Skin epidermis (tissue), 12 donors: ENCODE results near the gene OSBP2.
"Not testable (repeated sequence)": the region's sequence is repeated elsewhere in the genome, so short reads cannot be mapped to it uniquely, and the experiment has no call there.

ENCODE experiments used
- H3K27ac ChIP-seq, 21 experiments: fragments of 200-600 bp; sonication (generic) in 11 of 21; one replicate each; pipeline ENCODE4 v1.5.0; 2020; ENCODE audit warnings: mild to moderate bottlenecking in 3 of 21, inconsistent platforms in 2 of 21, moderate library complexity in 2 of 21
- H3K4me3 ChIP-seq, 7 experiments: fragments of 200-600 bp; sonication (generic) in 2 of 7; one replicate each; pipeline ENCODE4 v1.5.0; 2020; ENCODE audit warnings: inconsistent platforms in 2 of 7, mild to moderate bottlenecking in 2 of 7, moderate library complexity in 1 of 7

OSBP2 gene

DNA sequence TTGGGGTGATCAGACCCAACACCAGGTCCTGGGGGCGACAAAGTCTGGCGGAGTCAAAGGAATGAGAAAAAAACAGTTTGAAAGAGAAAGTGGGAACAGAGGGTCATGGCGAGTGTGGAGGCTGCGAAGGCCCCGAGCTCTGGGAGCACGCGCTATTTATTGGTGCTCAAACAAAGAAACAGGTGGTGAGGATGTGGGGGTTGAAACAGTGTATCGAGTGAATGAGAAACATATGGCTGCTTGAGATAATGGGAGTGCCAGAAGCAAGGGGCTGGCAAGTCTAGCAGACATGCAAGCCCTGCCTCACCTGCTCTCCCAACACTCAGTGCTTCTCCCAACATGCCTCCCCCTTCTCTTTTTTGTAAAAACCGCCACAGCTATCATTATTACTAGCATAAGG is 19.2 kb upstream of the OSBP2 start:
- no peak overlapping the region for H3K4me3 ChIP-seq
- H3K27ac ChIP-seq: no peak overlapping the region

DNA sequence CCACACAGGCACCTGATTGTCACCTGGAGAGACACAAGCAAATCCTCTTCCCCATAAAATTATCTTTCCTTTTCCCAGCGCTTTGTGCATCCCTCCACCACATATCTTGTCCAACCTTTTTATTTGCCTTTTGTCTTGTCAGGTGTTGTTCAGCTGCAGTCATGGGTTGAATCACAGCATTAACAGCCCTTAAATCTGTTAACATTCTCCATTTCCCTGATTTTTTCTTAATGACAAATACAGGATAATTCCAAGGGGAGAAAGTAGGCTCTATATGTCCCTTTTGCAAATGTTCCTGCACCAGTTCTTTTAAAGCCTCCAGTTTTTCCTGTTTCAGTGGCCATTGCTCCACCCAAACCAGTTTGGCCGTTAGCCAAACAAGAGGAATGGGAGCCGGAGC is 18.1 kb upstream of the OSBP2 start:
- H3K27ac ChIP-seq, H3K4me3 ChIP-seq: not testable (repeated sequence)

DNA sequence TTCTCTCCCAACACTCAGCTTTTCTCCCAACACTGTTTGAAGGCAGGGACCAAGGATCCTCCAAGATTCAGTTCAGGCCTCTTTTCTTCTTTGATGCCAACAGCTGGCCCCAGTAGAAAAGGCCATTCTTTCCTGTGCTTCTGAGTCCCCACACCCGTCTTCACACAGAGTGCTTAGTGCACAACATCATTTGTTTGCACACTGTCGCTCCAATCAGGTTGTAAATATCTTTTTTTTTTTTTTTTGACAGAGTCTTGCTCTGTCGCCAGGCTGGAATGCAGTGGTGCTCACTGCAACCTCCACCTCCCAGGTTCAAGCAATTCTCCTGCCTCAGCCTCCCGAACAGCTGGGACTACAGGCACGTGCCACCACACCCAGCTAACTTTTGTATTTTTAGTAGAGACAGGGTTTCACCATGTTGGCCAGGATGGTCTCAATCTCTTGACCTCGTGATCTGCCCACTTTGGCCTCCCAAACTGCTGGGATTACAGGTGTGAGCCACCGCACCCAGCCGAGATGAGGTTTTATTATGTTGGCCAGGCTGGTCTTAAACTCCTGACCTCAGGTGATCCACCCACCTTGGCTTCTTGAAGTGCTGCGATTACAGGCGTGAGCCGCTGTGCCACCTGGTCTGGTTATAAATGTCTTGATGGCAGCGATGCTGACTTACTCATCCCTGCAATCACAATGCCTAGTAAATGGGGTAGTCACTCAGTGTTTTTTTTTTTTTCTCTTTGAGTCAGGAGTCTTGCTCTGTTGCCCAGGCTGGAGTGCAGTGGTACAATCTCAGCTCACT is 14.6 kb upstream of the OSBP2 start:
- not testable (repeated sequence) for H3K4me3 ChIP-seq, H3K27ac ChIP-seq

DNA sequence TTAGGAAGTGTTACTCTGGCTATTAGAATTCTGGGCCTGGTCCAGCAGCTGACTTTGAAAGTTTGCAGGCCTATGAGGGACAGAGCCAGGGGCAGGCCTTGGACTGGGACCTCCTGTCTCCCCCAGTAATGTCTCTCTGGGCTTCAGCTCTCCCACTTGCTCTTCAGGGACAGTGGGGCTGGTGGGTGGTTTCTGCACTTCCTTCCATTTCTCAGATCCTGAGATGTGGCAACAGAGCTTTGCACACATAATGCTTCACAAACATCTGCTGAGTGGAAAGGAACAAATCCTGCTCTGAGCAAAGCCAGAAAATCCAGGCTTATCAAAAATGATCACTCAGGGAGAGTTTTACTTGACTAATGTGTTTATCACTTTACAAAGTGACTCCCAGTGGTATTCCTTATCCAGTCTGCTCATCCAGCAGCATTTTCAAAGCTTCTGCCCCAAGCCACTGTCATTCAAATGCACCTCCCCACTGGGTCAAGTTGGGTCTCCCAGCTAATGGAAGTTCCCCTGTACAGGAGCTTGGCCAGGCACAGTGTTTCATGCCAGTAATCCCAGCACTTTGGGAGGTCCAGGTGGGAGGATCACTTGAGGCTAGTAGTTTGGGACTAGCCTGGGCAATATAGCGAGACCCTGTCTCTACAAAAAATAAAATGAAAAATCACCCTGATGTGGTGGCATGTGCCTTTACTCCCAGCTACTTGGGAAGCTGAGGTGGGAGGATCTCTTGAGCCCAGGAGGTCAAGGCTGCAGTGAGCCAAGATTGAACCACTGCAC is 13.5 kb upstream of the OSBP2 start:
- no peak overlapping the region for H3K4me3 ChIP-seq
- peak overlapping the region in 1 of 21 experiments; percentile 14 for H3K27ac ChIP-seq

DNA sequence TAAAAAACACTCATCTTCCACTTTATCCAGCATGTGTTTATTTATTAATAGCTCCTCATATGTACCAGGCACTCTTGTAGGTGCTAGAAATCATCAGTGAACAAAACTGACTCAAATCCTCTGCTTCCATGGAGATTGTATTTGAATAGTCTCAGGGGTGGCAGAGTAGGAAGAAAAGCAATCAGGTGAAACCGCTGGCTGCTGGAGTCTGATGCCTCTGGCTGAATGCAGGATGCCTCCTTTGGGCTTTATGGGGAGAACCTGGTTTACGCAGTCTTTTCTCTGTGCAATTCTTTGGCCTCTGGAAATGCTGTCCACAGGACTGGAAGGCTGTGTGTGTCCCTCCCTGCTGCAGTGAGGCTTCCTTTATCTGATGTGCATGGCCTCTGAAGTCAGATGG is 12.8 kb upstream of the OSBP2 start:
- Histone ChIP-seq H3K4me3 (no peak overlapping the region), H3K27ac (no peak overlapping the region)

DNA sequence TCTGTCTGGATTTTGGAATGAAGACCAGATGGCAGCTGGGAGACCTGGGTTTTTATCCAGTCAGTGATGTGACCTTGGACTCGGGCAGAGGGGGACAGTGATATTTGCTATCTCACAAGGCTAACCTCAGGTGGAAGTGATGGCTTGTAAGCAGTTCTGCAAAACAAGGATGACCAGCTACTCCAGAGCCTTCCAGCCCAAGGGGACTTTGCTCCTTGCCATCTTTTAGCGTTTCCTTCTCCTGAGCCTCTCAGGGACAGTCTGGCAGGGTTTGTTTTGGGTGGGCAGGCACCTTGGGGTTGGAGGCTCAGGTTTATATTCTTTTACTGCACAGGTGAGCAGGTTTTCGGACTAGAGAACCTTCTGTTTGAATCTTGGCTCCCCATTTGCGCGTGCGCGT is 9.5 kb upstream of the OSBP2 start:
- Histone ChIP-seq H3K4me3 (no peak overlapping the region), H3K27ac (no peak overlapping the region)

DNA sequence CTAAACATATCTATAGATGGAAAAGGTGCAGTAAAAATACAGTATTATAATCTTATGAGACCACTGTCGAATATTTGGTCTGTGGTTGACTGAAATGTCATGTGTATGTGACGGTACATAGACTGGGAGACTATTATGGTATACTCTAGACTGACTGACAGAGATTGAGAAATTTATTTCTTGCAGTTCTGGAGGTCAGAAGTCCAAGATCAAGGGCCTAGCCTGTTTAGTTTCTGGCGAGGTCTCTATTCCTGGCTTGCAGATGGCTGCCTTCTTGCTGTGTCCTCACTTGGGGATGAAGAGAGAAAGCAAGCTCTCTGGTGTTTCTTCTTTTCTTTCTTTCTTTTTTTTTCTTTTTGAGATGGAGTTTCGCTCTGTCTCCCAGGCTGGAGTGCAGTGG is 7.3 kb upstream of the OSBP2 start:
- no peak overlapping the region for H3K4me3 ChIP-seq
- H3K27ac ChIP-seq: no peak overlapping the region

DNA sequence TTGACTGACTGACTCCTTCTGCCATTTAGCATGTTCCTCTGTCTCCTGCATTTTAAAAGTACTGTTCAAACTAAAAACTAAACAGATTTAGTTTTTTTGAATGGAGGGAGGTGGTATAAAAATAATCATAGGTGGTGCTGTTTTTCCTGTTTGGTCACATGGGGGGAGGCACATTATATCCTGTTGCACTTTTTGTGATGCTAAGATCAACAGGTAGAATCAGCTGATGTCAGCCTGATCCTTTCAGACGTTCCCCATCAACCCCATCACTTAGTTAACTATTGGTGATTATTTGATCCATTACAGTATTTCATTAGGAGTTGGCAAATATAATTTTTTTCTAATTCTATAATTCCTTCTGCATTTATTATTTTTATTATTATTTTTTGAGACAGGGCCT is 5.1 kb upstream of the OSBP2 start:
- H3K27ac ChIP-seq: no peak overlapping the region

DNA sequence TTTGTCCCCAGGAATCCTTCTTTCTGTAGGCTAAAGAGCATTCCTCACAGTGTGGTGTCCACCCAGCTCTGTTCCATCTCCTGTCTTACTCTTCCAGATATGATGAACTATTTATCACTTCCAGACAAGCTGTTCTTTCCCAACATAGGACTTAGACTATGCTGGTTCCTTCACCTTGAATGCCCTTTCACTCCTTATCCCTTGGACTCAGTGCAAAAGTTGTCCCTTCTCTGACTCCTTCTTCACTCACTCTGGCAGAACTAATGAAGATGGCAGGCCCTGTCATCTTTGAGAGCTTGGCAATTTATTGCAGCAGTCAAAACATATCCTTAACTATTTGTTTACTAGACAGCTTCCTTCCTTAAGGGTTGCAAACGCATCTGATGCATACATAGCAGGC is 3.5 kb upstream of the OSBP2 start:
- no peak overlapping the region for H3K4me3 ChIP-seq
- no peak overlapping the region for H3K27ac ChIP-seq

More for the DNA sequence above, 5.1 kb upstream of the OSBP2 start:
- H3K4me3 ChIP-seq: no peak overlapping the region

DNA sequence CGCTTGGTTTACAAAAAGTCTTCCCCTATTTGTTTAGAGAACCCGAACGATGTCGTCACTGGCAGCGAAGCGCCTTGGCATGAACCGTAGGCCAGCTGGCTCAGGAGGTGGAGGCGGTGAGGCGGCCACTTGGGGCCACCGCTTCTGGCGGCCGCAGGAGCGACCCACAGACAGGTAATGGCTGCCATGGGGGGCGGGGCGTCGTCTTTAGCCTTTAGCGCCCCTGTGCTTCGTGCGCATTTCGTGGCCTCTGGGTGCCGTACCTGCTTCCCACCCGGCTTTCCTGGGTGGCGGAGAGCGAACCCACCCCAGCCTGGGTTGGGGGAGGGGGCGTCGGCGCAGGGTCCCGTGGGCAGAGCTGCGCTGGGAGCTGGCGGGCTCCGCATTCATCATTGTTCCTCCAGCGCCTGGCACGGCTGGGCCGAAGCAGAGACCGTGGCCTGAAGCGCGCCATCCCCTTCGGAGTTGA is 469 bp upstream of the OSBP2 start:
- Histone ChIP-seq H3K4me3 (peak overlapping the region; percentile 30 to 71 (median 54)), H3K27ac (peak overlapping the region in 8 of 21 experiments; percentile 1 to 50 (median 41))

DNA sequence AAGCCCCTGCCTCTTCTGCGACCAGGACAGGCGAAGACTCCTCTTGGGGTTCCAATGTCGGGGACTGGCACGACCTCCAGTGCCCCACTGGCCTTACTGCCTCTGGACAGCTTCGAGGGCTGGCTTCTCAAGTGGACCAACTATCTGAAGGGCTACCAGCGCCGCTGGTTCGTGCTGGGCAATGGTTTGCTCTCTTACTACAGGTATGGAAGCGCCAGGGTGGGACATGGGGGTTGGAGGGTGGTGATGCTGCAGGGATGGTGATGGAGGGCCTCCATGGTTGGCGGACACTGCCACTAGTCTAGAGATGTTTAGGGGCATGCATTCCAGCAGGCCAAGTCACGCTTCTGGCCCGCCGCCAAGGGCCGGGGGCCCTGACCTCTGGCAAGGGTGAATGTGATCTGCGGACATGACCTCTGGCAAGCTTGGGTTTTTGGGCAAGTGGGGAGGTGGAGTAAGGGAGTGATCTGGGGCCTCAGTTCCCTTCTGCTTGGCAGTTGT is 727 bp downstream of the OSBP2 start:
- Histone ChIP-seq H3K27ac (peak overlapping the region in 7 of 21 experiments; percentile 0 to 72 (median 39)), H3K4me3 (peak overlapping the region; percentile 39 to 71 (median 51))

DNA sequence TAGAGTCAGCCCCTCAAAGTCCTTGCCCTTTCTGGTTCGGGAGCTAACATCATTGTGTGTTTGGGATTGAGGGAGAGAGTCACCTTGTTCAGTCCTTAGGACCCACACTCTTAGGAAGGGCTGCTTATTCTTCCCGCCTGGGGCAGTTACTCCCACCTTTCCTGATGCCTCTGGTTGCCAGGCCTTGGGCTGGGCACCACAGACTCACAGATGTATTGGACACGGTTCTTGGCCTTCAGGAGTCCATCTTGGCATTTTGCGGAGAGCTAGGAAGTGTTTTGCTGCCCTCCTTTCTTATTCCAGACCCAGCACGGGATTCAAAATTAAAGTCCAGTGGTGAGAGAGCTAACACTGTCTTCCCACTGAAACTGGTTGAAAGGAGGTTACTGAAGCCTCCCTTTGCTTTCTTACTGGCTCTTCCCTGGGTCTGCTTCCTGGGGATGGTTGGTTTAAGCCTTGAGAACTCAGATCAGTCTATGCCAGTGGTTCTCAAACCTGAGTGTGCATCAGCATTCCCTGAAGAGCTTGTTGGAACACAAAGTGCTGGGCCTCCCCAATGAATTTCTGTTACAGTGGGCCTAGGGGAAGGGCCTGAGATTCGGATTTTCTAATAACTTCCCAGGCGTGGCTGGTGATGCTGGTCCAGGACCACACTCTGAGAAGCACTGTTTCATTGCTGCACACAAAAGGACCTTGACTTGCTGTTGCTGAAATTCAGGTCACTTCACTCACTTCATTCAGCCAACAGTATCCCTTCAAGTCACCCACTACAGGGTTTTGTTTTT is 1.4 kb downstream of the OSBP2 start:
- peak overlapping the region in 4 of 7 experiments; percentile 39 to 71 (median 50) for H3K4me3 ChIP-seq
- H3K27ac ChIP-seq: peak overlapping the region in 1 of 21 experiments; percentile 72

DNA sequence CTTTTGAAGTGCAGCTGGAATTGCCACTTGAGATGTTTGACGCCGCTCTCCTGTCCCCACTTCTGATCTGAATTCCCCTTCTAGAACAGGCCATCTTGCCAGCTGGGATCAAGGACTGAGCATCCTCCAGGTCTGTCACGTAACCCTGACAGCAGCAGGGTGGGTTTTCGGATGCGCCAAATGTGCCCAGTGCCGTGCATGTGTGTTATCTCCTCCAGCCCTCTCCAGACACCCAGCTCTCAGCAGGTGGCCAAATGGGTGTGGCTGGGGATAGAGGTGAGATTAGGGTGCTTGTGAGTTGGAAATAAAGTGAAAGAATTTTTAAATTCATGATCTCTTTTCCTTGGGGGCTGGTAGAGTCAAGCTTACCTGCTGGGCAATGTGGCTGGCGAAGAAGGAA is 3.3 kb downstream of the OSBP2 start:
- no peak overlapping the region for H3K27ac ChIP-seq
- H3K4me3 ChIP-seq: no peak overlapping the region

DNA sequence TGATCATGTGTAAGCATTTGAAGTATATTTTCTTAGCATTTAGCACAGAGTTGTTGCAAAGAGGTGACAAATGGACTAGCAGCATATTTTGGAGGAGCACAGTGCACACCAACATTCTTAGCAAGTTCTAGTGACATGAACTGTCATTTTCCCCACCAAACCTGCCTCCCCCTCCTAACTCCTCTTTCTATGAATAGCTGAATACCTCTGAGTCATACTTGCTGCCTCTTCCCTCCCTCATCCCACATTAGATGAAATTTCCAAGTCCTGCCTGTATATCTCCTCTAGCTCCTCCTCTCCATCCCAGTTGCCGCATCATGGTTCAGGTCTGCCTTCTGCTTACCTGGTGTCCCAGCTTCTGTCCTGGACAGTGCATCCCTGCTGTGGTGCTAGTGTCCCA is 7.2 kb downstream of the OSBP2 start:
- Histone ChIP-seq H3K27ac (no peak overlapping the region), H3K4me3 (no peak overlapping the region)

DNA sequence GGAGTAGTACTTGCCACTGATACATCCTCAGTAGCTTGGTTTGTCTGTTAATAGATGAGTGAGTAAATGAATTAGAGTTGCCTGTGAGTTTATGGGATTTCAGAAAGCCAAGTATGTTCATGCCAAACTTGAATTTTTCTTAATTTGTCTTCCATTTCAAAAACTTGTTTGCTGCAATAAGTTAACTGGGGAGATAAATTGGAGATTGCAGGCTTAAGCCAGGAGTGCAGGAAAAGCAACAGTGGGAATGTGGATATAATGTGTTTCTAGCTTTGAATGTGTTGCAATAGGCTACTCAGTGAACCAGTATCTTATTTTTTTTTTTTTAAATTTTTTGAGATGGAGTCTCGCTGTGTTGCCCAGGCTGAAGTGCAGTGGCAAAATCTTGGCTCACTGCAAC is 8.2 kb downstream of the OSBP2 start:
- H3K4me3 ChIP-seq: no peak overlapping the region
- no peak overlapping the region for H3K27ac ChIP-seq

DNA sequence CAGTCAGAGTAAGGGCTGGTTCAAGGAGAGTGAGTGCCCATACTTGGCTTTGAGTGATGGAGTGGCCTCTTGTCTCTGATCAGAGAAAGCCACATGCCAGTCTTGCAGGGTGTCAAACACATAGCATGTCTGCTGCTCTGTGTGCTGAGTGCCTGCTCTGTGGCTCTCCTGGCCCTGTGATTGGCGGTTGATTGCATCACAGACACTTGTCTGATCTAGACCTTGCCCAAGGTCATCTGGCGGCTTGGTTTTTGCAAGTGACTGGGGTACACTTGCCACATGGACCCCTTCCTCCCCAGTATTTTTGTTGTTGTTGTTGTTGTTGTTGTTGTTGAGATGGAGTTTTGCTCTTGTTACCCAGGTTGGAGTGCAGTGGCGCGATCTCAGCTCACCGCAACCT is 10.3 kb downstream of the OSBP2 start:
- Histone ChIP-seq H3K4me3 (no peak overlapping the region), H3K27ac (peak overlapping the region in 5 of 21 experiments; percentile 1 to 68 (median 14))

DNA sequence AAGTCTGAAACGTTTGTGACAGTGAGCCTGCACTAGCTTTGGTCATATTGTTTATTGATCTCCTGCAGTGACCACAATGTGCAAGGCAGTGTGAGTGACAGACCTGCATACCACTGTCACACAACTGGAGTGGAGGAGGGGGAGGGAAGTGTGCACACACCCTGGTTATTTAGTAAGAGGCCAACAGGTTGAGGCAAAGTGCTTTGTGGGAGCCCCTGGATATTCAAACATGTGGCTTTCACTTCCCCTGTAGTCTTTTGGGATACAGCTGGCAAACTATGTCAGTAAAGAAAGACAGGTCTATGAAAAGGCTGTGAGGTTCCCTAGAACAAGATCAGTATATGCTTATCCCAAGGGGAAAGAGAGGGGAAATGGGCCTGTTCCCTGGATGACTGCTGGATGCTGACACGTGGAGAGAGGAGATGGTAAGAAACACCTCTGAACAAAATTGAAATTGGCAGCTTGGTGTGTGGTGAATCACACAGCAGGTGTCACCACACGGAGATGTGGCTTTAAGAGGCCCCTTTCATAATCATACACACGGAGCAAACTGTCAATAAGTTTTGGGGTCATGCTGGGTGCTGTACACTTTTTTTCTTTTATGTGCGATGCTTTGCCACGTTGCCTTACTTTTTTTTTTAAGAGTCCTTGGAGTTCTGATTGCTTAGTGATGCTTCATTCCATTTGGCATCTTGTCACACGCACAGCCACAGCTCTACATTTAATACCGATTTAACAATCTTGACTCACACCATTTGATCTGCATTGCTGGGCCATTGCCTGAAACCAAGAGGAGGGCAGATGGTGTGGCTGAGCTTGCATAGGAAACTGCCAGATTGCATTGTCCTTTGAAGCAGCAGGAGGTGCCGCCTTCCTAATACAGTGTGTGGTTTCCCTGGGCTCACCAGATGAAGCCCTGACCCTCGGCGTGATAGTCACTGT is 11.3 kb downstream of the OSBP2 start:
- Histone ChIP-seq H3K27ac (peak overlapping the region in 8 of 21 experiments; percentile 0 to 70 (median 53)), H3K4me3 (no peak overlapping the region)

DNA sequence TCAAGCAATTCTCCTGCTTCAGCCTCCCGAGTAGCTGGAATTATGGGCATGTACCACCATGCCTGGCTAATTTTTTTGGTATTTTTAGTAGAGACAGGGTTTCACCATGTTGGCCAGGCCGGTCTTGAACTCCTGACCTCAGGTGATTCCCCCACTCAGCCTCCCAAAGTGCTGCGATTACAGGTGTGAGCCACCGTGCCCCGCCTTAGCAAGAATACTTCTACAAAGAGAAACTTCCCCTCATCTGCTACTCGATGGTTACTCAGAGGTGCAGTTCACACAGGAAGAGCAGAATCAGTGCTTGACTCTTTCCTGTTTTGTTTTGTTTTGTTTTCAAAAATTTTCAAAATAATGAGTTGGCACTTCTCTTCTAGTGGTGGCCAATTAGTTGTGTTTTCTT is 15.3 kb downstream of the OSBP2 start:
- H3K27ac ChIP-seq, H3K4me3 ChIP-seq: not testable (repeated sequence)

DNA sequence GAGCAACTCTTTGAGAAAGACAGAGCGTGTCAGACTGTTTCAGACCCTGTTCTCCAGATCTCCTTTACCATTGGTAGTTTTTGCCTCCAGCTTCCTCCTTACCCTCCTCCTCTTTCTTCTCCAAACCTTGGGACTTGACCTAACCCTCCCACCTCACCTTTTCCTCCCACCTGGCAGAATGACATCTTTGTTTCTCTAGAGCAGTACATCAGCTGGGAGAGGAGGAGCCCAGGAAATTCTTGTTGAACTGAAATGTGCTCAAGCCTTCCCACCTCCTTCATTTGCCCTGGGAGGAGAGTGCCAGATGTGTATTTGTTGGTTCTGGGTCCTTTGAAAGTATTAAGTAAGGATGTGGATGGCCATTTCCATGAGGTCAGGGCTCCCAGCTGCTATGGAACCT is 17.4 kb downstream of the OSBP2 start:
- Histone ChIP-seq H3K4me3 (no peak overlapping the region), H3K27ac (no peak overlapping the region)
